ENCODE data around the gene RHBDD1.

The RHBDD1 gene

DNA sequence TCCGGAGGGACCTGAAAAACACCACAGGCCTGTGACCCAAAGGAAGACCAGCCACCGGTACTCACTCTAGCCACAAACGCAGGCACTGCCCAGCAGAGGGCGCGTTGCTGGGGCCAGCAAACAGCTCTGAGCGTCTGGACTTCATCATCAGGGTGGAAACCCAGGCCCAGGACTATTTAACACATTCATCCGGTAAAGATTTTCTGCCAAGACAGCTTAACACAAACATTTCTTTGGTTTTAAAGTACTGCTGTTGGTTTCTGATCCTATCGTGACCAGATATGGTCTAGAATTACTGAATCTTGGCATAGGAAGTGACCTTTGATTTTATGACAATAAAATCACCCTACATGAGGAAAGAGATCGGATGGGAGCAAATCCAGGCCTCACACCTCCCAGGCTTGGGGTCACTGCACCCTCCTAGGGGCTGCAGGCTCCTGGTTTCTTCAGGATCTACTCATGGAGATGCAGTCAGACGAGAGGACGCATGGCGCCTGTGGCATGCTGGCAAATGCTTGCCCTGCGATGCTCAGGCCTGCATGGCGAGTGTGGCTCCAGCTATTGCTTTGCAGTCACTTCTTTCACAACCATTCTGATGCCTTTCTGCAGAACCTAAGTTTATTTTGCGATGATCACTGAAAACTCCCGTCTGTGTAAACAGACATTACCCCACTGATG lies 197.8 kb downstream of the RHBDD1 start:
- TF ChIP-seq Cebpa-rat (IDR thresholded peaks at IDR 0.05), result no peak
- H3K36me3 ChIP-seq, result no peaks in the 10 kb centered on the region
- H3K4me2 ChIP-seq, result no peak overlapping the region
- H3K27me3 ChIP-seq, result no peaks in the 10 kb centered on the region
- no peak overlapping the region for H3K4me3 ChIP-seq
- H4K20me1 ChIP-seq, result no peaks in the 10 kb centered on the region
- H3K4me1 ChIP-seq, result no peaks in the 10 kb centered on the region
- H3K9me3 ChIP-seq, result no peaks in the 10 kb centered on the region
- H3K27ac ChIP-seq, result no peak overlapping the region
- H3K9ac ChIP-seq, result no peak overlapping the region

GRCh38 chr2:227035711-227036367 lies 200.0 kb downstream of the RHBDD1 start:
- Histone ChIP-seq H3K9me3 (no peaks in the 10 kb centered on the region), H3K36me3 (no peaks in the 10 kb centered on the region), H3K4me3 (no peak overlapping the region), H3K27me3 (no peaks in the 10 kb centered on the region), H3K27ac (no peak overlapping the region), H3K4me2 (no peak overlapping the region), H3K9ac (no peak overlapping the region), H3K4me1 (no peaks in the 10 kb centered on the region), H4K20me1 (no peaks in the 10 kb centered on the region)
- TF ChIP-seq Cebpa-rat (IDR thresholded peaks at IDR 0.05), result no peak

- Histone ChIP-seq H3K4me3 (no peak overlapping the region), H3K36me3 (no peaks in the 10 kb centered on the region), H3K9ac (no peak overlapping the region), H3K27ac (no peak overlapping the region), H3K27me3 (no peaks in the 10 kb centered on the region), H4K20me1 (no peaks in the 10 kb centered on the region), H3K9me3 (no peaks in the 10 kb centered on the region), H3K4me2 (no peak overlapping the region), H3K4me1 (no peaks in the 10 kb centered on the region)
- no peak for TF ChIP-seq Cebpa-rat (IDR thresholded peaks at IDR 0.05)
Measured at GRCh38 chr2:227036527-227036926, 200.7 kb downstream of the RHBDD1 start.

- Histone ChIP-seq H3K9ac (no peak overlapping the region), H3K36me3 (no peaks in the 10 kb centered on the region), H3K27me3 (no peaks in the 10 kb centered on the region), H4K20me1 (no peaks in the 10 kb centered on the region), H3K4me2 (no peak overlapping the region), H3K4me3 (no peak overlapping the region), H3K4me1 (no peaks in the 10 kb centered on the region), H3K9me3 (no peaks in the 10 kb centered on the region), H3K27ac (no peak overlapping the region)
- no peak for TF ChIP-seq Cebpa-rat (IDR thresholded peaks at IDR 0.05)
Measured at GRCh38 chr2:227038550-227039189, 202.8 kb downstream of the RHBDD1 start.

GRCh38 chr2:227043981-227044380 lies 208.1 kb downstream of the RHBDD1 start:
- Histone ChIP-seq H3K27me3 (no peaks in the 10 kb centered on the region), H3K4me3 (no peak overlapping the region), H3K36me3 (no peaks in the 10 kb centered on the region), H3K9ac (no peak overlapping the region), H4K20me1 (no peaks in the 10 kb centered on the region), H3K4me1 (no peaks in the 10 kb centered on the region), H3K9me3 (no peaks in the 10 kb centered on the region), H3K27ac (no peak overlapping the region), H3K4me2 (no peak overlapping the region)
- TF ChIP-seq Cebpa-rat (IDR thresholded peaks at IDR 0.05), result no peak

All from BLaER1 (cell line).